MM.1S (cell line): ENCODE data around the gene C16orf54.

Source experiments
- EZH2 ChIP-seq: fragments of 300-600 bp; sonication (generic); optimal IDR thresholded peaks from 2 replicates; pipeline ENCODE3; 2017; ENCODE audit warnings: low read depth, mild to moderate bottlenecking, antibody characterized with exemption, low read length, mixed read lengths
- EZH2phosphoT487 ChIP-seq: fragments of 300-600 bp; sonication (generic); IDR thresholded peaks from 2 replicates; pipeline ENCODE4 v1.6.1; 2018; ENCODE audit warnings: antibody characterized with exemption, low read length
- TF ChIP-seq, protein P1 (sequence below): fragments of 300-600 bp; sonication (generic); IDR thresholded peaks from 2 replicates; pipeline ENCODE4 v1.5.1; 2016; ENCODE audit warnings: antibody characterized with exemption, low read length, mixed read lengths

DNA sequence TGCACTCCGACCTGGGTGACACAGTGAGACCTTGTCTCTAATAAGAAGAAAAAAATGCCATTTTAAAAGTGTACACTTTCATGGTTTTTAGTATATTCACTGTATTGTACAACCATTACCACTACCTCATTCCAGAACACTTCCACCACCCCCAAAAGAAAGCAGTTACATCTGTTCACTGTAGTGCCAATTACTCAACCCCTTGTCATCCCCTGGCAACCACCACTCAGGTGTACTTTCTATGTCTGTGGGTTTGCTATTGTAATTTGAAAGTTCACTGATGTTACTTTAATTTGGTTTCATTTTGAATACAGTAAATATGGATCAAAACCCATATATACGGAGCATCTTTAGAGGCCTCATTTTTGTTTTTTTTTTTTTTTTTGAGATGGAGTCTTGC is 38.4 kb upstream of the C16orf54 start:
- TF ChIP-seq EZH2phosphoT487 (no peak), EZH2 (no peak)
- TF ChIP-seq, protein P1, sequence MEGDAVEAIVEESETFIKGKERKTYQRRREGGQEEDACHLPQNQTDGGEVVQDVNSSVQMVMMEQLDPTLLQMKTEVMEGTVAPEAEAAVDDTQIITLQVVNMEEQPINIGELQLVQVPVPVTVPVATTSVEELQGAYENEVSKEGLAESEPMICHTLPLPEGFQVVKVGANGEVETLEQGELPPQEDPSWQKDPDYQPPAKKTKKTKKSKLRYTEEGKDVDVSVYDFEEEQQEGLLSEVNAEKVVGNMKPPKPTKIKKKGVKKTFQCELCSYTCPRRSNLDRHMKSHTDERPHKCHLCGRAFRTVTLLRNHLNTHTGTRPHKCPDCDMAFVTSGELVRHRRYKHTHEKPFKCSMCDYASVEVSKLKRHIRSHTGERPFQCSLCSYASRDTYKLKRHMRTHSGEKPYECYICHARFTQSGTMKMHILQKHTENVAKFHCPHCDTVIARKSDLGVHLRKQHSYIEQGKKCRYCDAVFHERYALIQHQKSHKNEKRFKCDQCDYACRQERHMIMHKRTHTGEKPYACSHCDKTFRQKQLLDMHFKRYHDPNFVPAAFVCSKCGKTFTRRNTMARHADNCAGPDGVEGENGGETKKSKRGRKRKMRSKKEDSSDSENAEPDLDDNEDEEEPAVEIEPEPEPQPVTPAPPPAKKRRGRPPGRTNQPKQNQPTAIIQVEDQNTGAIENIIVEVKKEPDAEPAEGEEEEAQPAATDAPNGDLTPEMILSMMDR = no peak
